Measurements from ENCODE around the gene PRKCQ. TPM values are rescaled to one million over a fixed set of nuclear protein-coding genes. Genes with fewer than 3 reads are reported as not detected.
"Not testable (repeated sequence)": the region's sequence is repeated elsewhere in the genome, so short reads cannot be mapped to it uniquely, and the experiment has no call there.

PRKCQ gene
- total RNA-seq, 4 donors from 2014 or later: 0.21 to 0.30 TPM; not detected in 2

DNA sequence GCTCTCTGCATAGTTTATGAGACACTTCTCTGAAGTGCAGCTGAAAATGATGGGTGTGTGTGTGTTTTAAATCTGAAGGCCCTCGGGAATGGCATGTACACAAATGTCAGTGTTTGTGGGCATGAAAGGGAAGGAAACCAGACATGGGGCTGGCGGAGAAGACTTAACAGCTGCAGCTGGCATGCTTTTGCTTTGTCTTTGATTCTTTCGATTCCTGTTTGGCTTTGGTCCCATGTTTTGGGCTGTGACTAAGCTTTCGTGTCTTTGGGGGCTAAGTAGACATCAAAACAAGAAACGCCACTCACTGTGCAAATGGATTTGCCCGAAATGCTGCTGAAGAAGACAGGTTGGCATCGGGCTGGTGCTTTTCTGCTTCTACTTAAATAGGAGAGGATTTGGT, 198.0 kb downstream of the PRKCQ start:
- DNase-seq (ENCODE audit: low spot score in 2 of 2): peak in 1 of 2 donors; percentile 38

DNA sequence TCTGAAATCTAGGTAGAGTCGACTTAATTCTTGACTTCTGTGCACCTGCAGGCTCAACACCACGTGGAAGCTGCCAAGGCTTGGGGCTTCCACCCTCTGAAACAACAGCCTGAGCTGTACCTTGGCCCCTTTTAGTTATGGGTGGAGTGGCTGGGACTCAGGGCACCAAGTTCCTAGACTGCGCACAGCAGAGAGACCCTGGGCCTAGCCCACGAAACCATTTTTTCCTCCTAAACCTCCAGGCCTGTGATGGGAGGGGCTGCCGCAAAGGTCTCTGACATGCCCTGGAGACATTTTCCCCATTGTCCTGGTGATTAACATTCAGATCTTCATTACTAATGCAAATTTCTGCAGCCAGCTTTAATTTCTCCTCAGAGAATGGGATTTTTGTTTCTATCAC, 199.6 kb downstream of the PRKCQ start:
- H3K4me3 ChIP-seq; DNase-seq (ENCODE audit: low spot score in 2 of 2); H3K27ac ChIP-seq; H3K36me3 ChIP-seq; H3K27me3 ChIP-seq: not testable (repeated sequence)
- Histone ChIP-seq H3K9me3 (peaks cover 0 to 14% (median 0%) of the 10 kb centered on the region in 4 donors), H3K4me1 (peaks cover 0 to 25% (median 8%) of the 10 kb centered on the region in 4 donors)
- 90 to 92% methylated on average over 5 of the region's 5 CpGs for WGBS, 2 donors

More for the DNA sequence above, 198.0 kb downstream of the PRKCQ start:
- H3K4me3 ChIP-seq: peak overlapping the region in 1 of 4 donors; percentile 19
- TF ChIP-seq, protein P1, sequence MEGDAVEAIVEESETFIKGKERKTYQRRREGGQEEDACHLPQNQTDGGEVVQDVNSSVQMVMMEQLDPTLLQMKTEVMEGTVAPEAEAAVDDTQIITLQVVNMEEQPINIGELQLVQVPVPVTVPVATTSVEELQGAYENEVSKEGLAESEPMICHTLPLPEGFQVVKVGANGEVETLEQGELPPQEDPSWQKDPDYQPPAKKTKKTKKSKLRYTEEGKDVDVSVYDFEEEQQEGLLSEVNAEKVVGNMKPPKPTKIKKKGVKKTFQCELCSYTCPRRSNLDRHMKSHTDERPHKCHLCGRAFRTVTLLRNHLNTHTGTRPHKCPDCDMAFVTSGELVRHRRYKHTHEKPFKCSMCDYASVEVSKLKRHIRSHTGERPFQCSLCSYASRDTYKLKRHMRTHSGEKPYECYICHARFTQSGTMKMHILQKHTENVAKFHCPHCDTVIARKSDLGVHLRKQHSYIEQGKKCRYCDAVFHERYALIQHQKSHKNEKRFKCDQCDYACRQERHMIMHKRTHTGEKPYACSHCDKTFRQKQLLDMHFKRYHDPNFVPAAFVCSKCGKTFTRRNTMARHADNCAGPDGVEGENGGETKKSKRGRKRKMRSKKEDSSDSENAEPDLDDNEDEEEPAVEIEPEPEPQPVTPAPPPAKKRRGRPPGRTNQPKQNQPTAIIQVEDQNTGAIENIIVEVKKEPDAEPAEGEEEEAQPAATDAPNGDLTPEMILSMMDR (IDR thresholded peaks at IDR 0.05): no peak
- peak in 1 of 2 donors; percentile 58 for TF ChIP-seq EP300 (IDR thresholded peaks at IDR 0.05)
- peaks cover 0 to 14% (median 0%) of the 10 kb centered on the region in 4 donors for H3K9me3 ChIP-seq
- peak overlapping the region in 3 of 4 donors; percentile 24 to 56 (median 28) for H3K27ac ChIP-seq
- WGBS, 2 donors: 46% methylated on average over 7 of the region's 7 CpGs
- H3K4me1 ChIP-seq: peaks cover 0 to 25% (median 8%) of the 10 kb centered on the region in 4 donors
- no peaks in the 10 kb centered on the region for H3K36me3 ChIP-seq
- H3K27me3 ChIP-seq: no peaks in the 10 kb centered on the region

DNA sequence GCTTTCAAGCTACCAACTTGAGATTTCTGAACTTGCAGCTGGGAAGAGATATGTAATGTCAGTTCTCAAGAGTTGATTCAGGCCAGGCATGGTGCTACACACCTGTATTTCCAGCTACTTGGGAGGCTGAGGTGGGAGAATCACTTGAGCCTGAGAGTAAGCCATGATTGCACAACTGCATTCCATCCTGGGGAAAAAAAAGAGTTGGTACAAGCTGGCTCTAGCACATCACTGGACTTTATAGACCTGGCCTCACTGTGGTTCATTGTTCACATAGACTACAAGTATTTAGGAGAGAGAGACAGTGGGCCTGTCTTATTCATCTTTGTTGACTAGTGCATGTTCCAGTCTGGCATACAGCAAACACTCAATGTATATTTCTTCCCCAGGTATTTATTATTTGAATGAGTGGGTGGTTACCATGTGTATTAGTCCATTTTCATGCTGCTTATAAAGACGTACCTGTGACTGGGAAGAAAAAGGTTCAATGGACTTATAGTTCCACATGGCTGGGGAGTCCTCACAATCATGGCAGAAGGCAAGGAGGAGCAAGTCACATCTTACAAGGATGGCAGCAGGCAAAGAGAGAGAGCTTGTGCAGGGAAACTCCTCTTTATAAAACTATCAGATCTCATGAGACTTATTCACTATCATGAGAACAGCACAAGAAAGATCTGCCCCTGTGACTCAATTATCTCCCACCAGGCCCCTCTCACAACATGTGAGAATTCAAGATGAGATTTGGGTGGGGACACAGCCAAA, 200.9 kb downstream of the PRKCQ start:
- H3K36me3 ChIP-seq: no peaks in the 10 kb centered on the region
- H3K27me3 ChIP-seq: no peaks in the 10 kb centered on the region
- peaks cover 0 to 14% (median 0%) of the 10 kb centered on the region in 4 donors for H3K9me3 ChIP-seq
- WGBS, 2 donors: 96 to 100% methylated on average over 1 of the region's 1 CpG
- H3K4me3 ChIP-seq: no peak overlapping the region
- no peak overlapping the region for H3K27ac ChIP-seq
- H3K4me1 ChIP-seq: peaks cover 0 to 25% (median 8%) of the 10 kb centered on the region in 4 donors
- TF ChIP-seq EP300 (IDR thresholded peaks at IDR 0.05): no peak
- no peak for TF ChIP-seq POLR2A (IDR thresholded peaks at IDR 0.05)
- TF ChIP-seq, protein P1 (IDR thresholded peaks at IDR 0.05): no peak
- no peak for DNase-seq (ENCODE audit: low spot score in 2 of 2)

Data from tibial nerve (tissue), 4 donors.